D721Med (cell line): ENCODE results near the gene ASXL1.

ENCODE experiments used
- DNase-seq: peaks from one replicate; pipeline ENCODE4 v3.0.0; 2011; ENCODE audit warnings: low spot score; ENCODE audit not compliant: insufficient read length
- FAIRE-seq: peaks from 2 replicates; lab custom pipeline; 2011; peaks lifted over from hg19 to GRCh38; lab: Jason Lieb, UNC
- TF ChIP-seq, protein P1 (sequence below): IDR thresholded peaks from 2 replicates; pipeline ENCODE4 v1.5.1; 2012; ENCODE audit warnings: mild to moderate bottlenecking, control low read depth; ENCODE audit not compliant: insufficient read depth; ENCODE audit errors: missing control alignments

Gene ASXL1

DNA sequence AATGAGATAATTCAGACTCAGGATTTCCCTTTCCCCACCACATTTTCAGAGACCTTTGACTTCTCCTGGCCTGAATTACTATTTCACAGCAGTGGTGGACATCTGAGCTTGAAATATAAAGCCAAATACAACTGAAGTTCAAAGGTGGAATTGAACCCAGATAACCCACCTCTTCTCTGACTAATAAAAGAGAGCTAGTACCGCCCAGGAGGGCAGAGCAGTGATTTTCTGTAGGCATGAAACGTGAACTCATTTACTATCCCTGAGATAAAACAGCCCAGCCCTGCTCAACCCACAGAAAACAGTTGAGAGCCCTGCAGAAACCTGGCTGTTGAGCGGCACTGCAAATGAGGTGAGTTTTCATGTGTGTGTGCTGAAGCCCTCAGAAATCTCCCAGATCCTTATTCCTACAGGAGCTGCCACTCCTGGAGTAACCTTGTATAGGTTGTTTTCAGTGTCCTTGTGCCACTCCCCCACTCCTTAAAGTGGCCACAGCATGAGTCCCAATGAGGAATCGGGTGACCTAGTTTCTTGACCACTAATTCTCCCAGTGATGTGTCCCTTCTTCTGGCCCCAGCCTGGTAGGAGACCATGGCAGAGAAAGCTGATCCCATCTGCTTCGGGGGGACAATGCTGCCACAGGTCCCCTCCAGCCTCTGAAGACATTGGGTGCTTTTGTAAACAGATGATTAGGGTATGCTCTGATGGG, 127.8 kb downstream of the ASXL1 start:
- DNase-seq (no peak), FAIRE-seq (no peak)
- TF ChIP-seq, protein P1, sequence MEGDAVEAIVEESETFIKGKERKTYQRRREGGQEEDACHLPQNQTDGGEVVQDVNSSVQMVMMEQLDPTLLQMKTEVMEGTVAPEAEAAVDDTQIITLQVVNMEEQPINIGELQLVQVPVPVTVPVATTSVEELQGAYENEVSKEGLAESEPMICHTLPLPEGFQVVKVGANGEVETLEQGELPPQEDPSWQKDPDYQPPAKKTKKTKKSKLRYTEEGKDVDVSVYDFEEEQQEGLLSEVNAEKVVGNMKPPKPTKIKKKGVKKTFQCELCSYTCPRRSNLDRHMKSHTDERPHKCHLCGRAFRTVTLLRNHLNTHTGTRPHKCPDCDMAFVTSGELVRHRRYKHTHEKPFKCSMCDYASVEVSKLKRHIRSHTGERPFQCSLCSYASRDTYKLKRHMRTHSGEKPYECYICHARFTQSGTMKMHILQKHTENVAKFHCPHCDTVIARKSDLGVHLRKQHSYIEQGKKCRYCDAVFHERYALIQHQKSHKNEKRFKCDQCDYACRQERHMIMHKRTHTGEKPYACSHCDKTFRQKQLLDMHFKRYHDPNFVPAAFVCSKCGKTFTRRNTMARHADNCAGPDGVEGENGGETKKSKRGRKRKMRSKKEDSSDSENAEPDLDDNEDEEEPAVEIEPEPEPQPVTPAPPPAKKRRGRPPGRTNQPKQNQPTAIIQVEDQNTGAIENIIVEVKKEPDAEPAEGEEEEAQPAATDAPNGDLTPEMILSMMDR, result no peak

DNA sequence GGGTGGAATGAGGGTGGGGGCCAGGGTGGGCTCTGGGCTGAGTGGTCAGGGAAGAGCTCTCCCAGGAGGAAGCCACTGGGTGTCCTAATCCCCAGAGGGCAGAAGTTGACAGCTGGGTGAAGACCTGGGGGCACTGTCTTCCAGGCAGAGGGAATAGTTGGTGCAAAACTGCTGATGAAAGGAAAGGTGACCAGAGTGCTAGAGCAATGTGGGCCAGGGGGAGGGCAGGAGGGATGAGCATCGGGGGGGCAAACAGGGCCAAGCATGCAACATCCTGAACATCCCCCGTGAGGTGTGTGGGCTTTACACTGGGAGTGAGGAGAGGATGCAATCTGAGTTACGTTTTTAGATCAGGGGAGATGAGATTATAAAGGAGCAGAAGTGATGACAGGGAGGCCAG, 129.2 kb downstream of the ASXL1 start:
- DNase-seq (no peak), FAIRE-seq (no peak)
- TF ChIP-seq, protein P1, result no peak

DNA sequence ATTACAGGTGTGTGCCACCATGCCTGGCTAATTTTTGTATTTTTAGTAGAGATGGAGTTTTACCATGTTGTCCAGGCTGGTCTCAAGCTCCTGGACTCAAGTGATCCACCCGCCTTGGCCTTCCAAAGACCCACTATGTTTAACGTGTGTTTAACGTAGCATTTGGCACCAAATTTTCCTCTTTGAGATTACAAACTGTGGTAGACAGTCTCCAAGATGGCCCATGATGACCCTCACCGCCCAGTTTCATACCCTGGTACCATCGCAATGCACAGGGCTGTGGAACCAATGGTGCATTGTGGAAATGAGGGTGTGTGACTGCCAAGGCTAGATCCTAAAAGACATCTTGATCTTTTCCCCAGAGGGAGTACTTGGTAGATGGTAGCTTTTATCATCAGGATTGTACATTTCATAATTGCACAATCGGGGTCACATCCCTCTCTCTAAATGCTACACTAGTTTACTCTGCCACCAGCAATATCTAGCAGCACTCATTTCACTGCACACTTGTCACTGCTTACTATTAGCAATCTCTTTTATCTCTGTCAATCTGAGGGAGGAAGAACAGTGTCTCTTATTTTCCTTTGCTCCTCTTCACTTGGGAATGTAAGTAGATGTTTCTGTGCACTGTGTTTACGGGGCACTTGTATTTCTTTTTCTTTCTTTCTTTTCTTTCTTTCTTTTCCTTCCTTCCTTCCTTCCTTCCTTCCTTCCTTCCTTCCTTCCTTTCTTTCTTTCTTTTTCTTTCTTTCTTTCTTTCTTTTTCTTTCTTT, 130.1 kb downstream of the ASXL1 start:
- FAIRE-seq, result no peak
- no peak for DNase-seq
- TF ChIP-seq, protein P1, result no peak
